RWPE2 (cell line): ENCODE results near the gene ZNF689.
A peak's percentile ranks its signal among the peaks of the same experiment; 100 is the strongest.

ENCODE experiments used
- ATAC-seq: fragments of 200-7000 bp; cut with Tn5 transposase; 3 replicates; pipeline ENCODE4 v1.9.1; 2021; ENCODE audit warnings: low read depth
- DNase-seq: peaks from one replicate; pipeline ENCODE4 v3.0.0-alpha.2; 2020; ENCODE audit warnings: low spot score
- H3K27ac ChIP-seq: fragments of 450-650 bp; 2 replicates; pipeline ENCODE4 v1.5.1; 2017; ENCODE audit warnings: mild to moderate bottlenecking; ENCODE audit not compliant: poor library complexity, severe bottlenecking
- H3K27me3 ChIP-seq: fragments of 250-450 bp; sonication (Bioruptor Pico); 2 replicates; pipeline ENCODE4 v1.5.1; 2021; ENCODE audit warnings: mild to moderate bottlenecking, moderate library complexity; ENCODE audit not compliant: insufficient read depth, poor library complexity, severe bottlenecking
- H3K36me3 ChIP-seq: fragments of 250-450 bp; sonication (Bioruptor Pico); 2 replicates; pipeline ENCODE4 v1.5.1; 2020; ENCODE audit warnings: low read depth, mild to moderate bottlenecking, moderate library complexity
- H3K4me1 ChIP-seq: fragments of 250-450 bp; sonication (Bioruptor Pico); 2 replicates; pipeline ENCODE4 v1.5.1; 2021; ENCODE audit warnings: mild to moderate bottlenecking, moderate library complexity; ENCODE audit not compliant: insufficient read depth, poor library complexity, severe bottlenecking
- H3K4me3 ChIP-seq: fragments of 250-450 bp; sonication (Bioruptor Pico); 2 replicates; pipeline ENCODE4 v1.5.1; 2021; ENCODE audit warnings: mild to moderate bottlenecking, moderate library complexity; ENCODE audit not compliant: severe bottlenecking
- H3K9me3 ChIP-seq: fragments of 250-450 bp; sonication (Bioruptor Pico); 2 replicates; pipeline ENCODE4 v1.5.1; 2021; ENCODE audit warnings: mild to moderate bottlenecking, moderate library complexity; ENCODE audit not compliant: severe bottlenecking
- TF ChIP-seq, protein P1 (sequence below): fragments of 450-650 bp; IDR thresholded peaks from one replicate; pipeline ENCODE4 v1.5.1; 2017; ENCODE audit warnings: mild to moderate bottlenecking, moderate library complexity; ENCODE audit not compliant: poor library complexity, severe bottlenecking

ZNF689 gene

GRCh38 chr16:30623536-30624283 is 13.5 kb upstream of the ZNF689 start:
- Histone ChIP-seq H3K4me1 (peaks cover 8% of the 10 kb centered on the region), H3K36me3 (no peaks in the 10 kb centered on the region), H3K4me3 (no peak overlapping the region), H3K27ac (no peak overlapping the region), H3K27me3 (no peaks in the 10 kb centered on the region), H3K9me3 (no peaks in the 10 kb centered on the region)
- no peak for ATAC-seq
- DNase-seq: no peak
- TF ChIP-seq, protein P1, sequence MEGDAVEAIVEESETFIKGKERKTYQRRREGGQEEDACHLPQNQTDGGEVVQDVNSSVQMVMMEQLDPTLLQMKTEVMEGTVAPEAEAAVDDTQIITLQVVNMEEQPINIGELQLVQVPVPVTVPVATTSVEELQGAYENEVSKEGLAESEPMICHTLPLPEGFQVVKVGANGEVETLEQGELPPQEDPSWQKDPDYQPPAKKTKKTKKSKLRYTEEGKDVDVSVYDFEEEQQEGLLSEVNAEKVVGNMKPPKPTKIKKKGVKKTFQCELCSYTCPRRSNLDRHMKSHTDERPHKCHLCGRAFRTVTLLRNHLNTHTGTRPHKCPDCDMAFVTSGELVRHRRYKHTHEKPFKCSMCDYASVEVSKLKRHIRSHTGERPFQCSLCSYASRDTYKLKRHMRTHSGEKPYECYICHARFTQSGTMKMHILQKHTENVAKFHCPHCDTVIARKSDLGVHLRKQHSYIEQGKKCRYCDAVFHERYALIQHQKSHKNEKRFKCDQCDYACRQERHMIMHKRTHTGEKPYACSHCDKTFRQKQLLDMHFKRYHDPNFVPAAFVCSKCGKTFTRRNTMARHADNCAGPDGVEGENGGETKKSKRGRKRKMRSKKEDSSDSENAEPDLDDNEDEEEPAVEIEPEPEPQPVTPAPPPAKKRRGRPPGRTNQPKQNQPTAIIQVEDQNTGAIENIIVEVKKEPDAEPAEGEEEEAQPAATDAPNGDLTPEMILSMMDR: no peak

DNA sequence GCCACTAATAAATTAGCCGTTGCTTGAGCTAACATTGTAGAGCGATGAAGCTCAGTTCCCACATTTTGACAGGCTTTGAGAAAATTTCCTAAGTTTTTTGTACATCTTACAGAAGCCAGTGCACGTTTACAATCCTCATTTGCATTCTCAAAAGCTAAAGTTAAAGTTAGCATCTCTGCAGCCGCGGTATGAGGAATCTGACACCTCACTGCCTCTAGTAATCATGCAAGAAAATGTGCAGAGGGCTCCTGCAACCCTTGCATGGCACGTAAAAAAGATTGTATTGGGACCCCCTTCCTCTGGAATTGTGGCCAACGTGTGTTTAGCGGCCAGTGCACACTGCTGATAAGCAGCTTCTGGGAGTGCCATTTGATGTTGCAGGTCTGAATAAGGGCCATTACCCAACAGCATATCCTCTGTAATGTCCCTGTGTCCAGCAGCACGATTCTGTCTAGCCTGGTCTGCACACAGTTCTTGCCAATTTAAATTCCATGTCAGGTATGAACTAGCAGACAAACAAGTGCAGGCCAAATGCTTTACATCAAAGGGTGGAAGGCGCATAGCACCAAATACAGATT is 12.4 kb upstream of the ZNF689 start:
- no peak for DNase-seq
- H3K4me1 ChIP-seq: peaks cover 8% of the 10 kb centered on the region
- no peak for ATAC-seq
- peak overlapping the region; percentile 53 for H3K27ac ChIP-seq
- no peaks in the 10 kb centered on the region for H3K27me3 ChIP-seq
- no peak overlapping the region for H3K4me3 ChIP-seq
- TF ChIP-seq, protein P1: no peak
- no peaks in the 10 kb centered on the region for H3K36me3 ChIP-seq
- no peaks in the 10 kb centered on the region for H3K9me3 ChIP-seq

GRCh38 chr16:30621765-30622164 is 11.6 kb upstream of the ZNF689 start:
- no peaks in the 10 kb centered on the region for H3K36me3 ChIP-seq
- H3K27me3 ChIP-seq: no peaks in the 10 kb centered on the region
- DNase-seq: no peak
- no peaks in the 10 kb centered on the region for H3K9me3 ChIP-seq
- TF ChIP-seq, protein P1: no peak
- H3K27ac ChIP-seq: peak overlapping the region; percentile 53
- no peak overlapping the region for H3K4me3 ChIP-seq
- peaks cover 8% of the 10 kb centered on the region for H3K4me1 ChIP-seq
- peak; percentile 89 for ATAC-seq

DNA sequence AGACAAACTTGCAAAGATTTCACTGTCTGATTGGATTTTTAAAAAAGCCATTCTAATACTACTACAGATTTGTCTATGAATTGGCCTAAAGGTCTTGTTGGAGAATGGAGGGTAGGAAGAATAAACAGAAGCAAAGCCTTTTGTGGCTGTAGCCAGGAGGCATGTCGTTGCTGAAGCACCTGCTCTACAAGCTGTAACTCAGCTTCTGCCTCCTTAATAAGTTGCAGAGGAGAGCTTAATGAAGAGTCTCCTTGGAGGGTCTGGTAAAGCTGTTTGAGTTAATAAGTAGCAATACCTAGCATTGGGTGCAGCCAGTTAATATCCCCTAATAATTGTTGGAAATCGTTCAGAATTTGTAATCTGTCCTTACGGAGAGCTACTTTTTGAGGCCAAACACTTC is 10.0 kb upstream of the ZNF689 start:
- TF ChIP-seq, protein P1: no peak
- no peaks in the 10 kb centered on the region for H3K9me3 ChIP-seq
- DNase-seq (no peak), ATAC-seq (no peak)
- no peaks in the 10 kb centered on the region for H3K27me3 ChIP-seq
- no peaks in the 10 kb centered on the region for H3K36me3 ChIP-seq
- H3K4me3 ChIP-seq: no peak overlapping the region
- H3K27ac ChIP-seq: no peak overlapping the region
- peaks cover 8% of the 10 kb centered on the region for H3K4me1 ChIP-seq

GRCh38 chr16:30619638-30620037 is 9.4 kb upstream of the ZNF689 start:
- no peak overlapping the region for H3K4me3 ChIP-seq
- no peak overlapping the region for H3K27ac ChIP-seq
- H3K4me1 ChIP-seq: peaks cover 8% of the 10 kb centered on the region
- DNase-seq (no peak), ATAC-seq (no peak)
- H3K9me3 ChIP-seq: no peaks in the 10 kb centered on the region
- no peaks in the 10 kb centered on the region for H3K27me3 ChIP-seq
- H3K36me3 ChIP-seq: no peaks in the 10 kb centered on the region
- TF ChIP-seq, protein P1: no peak
